OCI-LY1 (cell line): ENCODE measurements around the gene LCN15.

Source experiments
- H2AFZ ChIP-seq: fragments of 200-600 bp; sonication (generic), shearing (Covaris generic); 2 replicates; pipeline ENCODE4 v1.6.0; 2014; ENCODE audit warnings: antibody characterized with exemption, mild to moderate bottlenecking, low read length
- H3F3A ChIP-seq: fragments of 200-600 bp; sonication (generic), shearing (Covaris generic); 2 replicates; pipeline ENCODE4 v1.6.0; 2014; ENCODE audit warnings: mild to moderate bottlenecking, antibody characterized with exemption, low read length, moderate library complexity; ENCODE audit not compliant: insufficient read depth
- H3K27ac ChIP-seq: fragments of 200-600 bp; sonication (generic); 2 replicates; pipeline ENCODE4 v1.5.1; 2014; ENCODE audit warnings: low read length, mixed run types, mild to moderate bottlenecking, low read depth; ENCODE audit not compliant: poor library complexity, severe bottlenecking
- H3K27me3 ChIP-seq: fragments of 200-600 bp; sonication (generic); 2 replicates; pipeline ENCODE4 v1.6.0; 2014; ENCODE audit warnings: antibody characterized with exemption, mild to moderate bottlenecking, low read length, moderate library complexity; ENCODE audit not compliant: insufficient read depth
- H3K36me3 ChIP-seq: fragments of 200-600 bp; sonication (generic); 2 replicates; pipeline ENCODE4 v1.6.1; 2014; ENCODE audit warnings: mild to moderate bottlenecking, antibody characterized with exemption, low read length, moderate library complexity, mixed read lengths; ENCODE audit not compliant: insufficient read depth
- H3K4me1 ChIP-seq: fragments of 200-600 bp; sonication (generic); 2 replicates; pipeline ENCODE4 v1.5.1; 2014; ENCODE audit warnings: mild to moderate bottlenecking, low read length, moderate library complexity; ENCODE audit not compliant: insufficient read depth, severe bottlenecking
- H3K4me2 ChIP-seq: fragments of 200-600 bp; sonication (generic), shearing (Covaris generic); 2 replicates; pipeline ENCODE4 v1.6.1; 2014; ENCODE audit warnings: low read length
- H3K4me3 ChIP-seq: fragments of 200-600 bp; sonication (generic); 2 replicates; pipeline ENCODE4 v1.5.1; 2014; ENCODE audit warnings: low read length, low read depth, mild to moderate bottlenecking, mixed read lengths; ENCODE audit not compliant: poor library complexity, severe bottlenecking
- H3K79me2 ChIP-seq: fragments of 200-600 bp; shearing (Covaris generic); 2 replicates; pipeline ENCODE4 v1.6.1; 2016; ENCODE audit warnings: mixed run types, low read length, mixed read lengths; ENCODE audit not compliant: insufficient read depth
- H3K9ac ChIP-seq: fragments of 200-600 bp; sonication (generic), shearing (Covaris generic); 2 replicates; pipeline ENCODE4 v1.6.1; 2014; ENCODE audit warnings: mild to moderate bottlenecking, low read length, mixed read lengths
- H3K9me2 ChIP-seq: fragments of 200-600 bp; sonication (generic), shearing (Covaris generic); 2 replicates; pipeline ENCODE4 v1.6.1; 2014; ENCODE audit warnings: low read depth, mild to moderate bottlenecking, low read length, mixed read lengths
- H3K9me3 ChIP-seq: fragments of 200-600 bp; shearing (Covaris generic); 2 replicates; pipeline ENCODE4 v1.6.1; 2014; ENCODE audit warnings: low read length, mixed read lengths
- H4K20me1 ChIP-seq: fragments of 200-600 bp; sonication (generic), shearing (Covaris generic); 2 replicates; pipeline ENCODE4 v1.6.0; 2016; ENCODE audit warnings: mild to moderate bottlenecking, low read length; ENCODE audit not compliant: insufficient read depth
- CTCF ChIP-seq: fragments of 200-600 bp; sonication (generic), shearing (Covaris generic); IDR thresholded peaks from 2 replicates; pipeline ENCODE4 v1.5.1; 2017; ENCODE audit warnings: mild to moderate bottlenecking, antibody characterized with exemption, low read length, moderate library complexity, mixed read lengths
- EZH2 ChIP-seq: fragments of 200-600 bp; sonication (generic), shearing (Covaris generic); IDR thresholded peaks from 2 replicates; pipeline ENCODE4 v1.8.0; 2017; ENCODE audit warnings: borderline replicate concordance, mixed run types, mild to moderate bottlenecking, antibody characterized with exemption, low read length, moderate library complexity, mixed read lengths

The LCN15 gene

GRCh38 chr9:136740971-136741882, 23.1 kb downstream of the LCN15 start:
- Histone ChIP-seq H3K36me3 (no peaks in the 10 kb centered on the region), H3K4me3 (no peak overlapping the region), H3K79me2 (no peaks in the 10 kb centered on the region), H3F3A (no peaks in the 10 kb centered on the region), H3K27me3 (peaks cover 4% of the 10 kb centered on the region; the same call in 1 of the 2 replicates), H4K20me1 (no peaks in the 10 kb centered on the region), H3K4me2 (no peak overlapping the region), H2AFZ (no peak overlapping the region), H3K4me1 (no peaks in the 10 kb centered on the region), H3K9me2 (no peaks in the 10 kb centered on the region), H3K27ac (no peak overlapping the region), H3K9me3 (no peaks in the 10 kb centered on the region), H3K9ac (no peak overlapping the region)
- no peak for TF ChIP-seq EZH2
- TF ChIP-seq CTCF = no peak

- no peak overlapping the region for H3K27ac ChIP-seq
- no peaks in the 10 kb centered on the region for H3K9me2 ChIP-seq
- H3K4me1 ChIP-seq = no peaks in the 10 kb centered on the region
- no peaks in the 10 kb centered on the region for H3K9me3 ChIP-seq
- H3K4me3 ChIP-seq = no peak overlapping the region
- H3K36me3 ChIP-seq = no peaks in the 10 kb centered on the region
- no peak overlapping the region for H3K4me2 ChIP-seq
- no peak overlapping the region for H2AFZ ChIP-seq
- H3F3A ChIP-seq = no peaks in the 10 kb centered on the region
- no peak overlapping the region for H3K9ac ChIP-seq
- peaks cover 4% of the 10 kb centered on the region; the same call in 1 of the 2 replicates for H3K27me3 ChIP-seq
- H3K79me2 ChIP-seq = no peaks in the 10 kb centered on the region
- H4K20me1 ChIP-seq = no peaks in the 10 kb centered on the region
- TF ChIP-seq CTCF (no peak), EZH2 (no peak)
These were observed 23.8 kb downstream of the LCN15 start for GRCh38 chr9:136740491-136740890.

- Histone ChIP-seq H3K9me2 (no peaks in the 10 kb centered on the region), H3K27ac (no peak overlapping the region), H3K27me3 (peaks cover 4% of the 10 kb centered on the region; the same call in 1 of the 2 replicates), H2AFZ (no peak overlapping the region), H4K20me1 (no peaks in the 10 kb centered on the region), H3K9ac (no peak overlapping the region), H3K79me2 (no peaks in the 10 kb centered on the region), H3K36me3 (no peaks in the 10 kb centered on the region), H3K4me3 (no peak overlapping the region), H3K9me3 (no peaks in the 10 kb centered on the region), H3K4me2 (no peak overlapping the region), H3K4me1 (no peaks in the 10 kb centered on the region), H3F3A (no peaks in the 10 kb centered on the region)
- TF ChIP-seq CTCF (no peak), EZH2 (no peak)
These were observed 24.2 kb downstream of the LCN15 start for GRCh38 chr9:136740069-136740468.
